ENCODE results near the gene TRAPPC6A.

TRAPPC6A gene

GRCh38 chr19:45140533-45140932 is 37.5 kb downstream of the TRAPPC6A start:
- intact Hi-C loops (cut with DNase I): no loop called here
- no peak for DNase-seq

DNA sequence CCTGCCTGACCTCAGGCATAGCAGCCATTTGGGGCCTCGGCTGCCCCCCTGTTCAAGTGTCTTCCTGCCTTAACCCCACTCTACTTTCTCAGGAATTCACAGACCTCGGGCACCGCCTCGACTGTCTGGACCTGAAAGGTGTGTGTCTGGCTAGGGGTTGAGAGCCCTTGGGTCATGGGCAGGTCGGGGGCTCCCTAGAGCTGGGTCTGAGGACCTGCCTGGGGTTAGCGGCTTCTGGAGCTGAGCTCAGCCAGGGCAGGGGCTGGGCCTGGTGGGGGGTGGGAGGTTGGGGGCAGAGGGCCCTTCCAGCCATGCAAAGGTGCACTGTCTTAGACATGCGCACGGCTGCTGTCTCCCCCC is 37.9 kb downstream of the TRAPPC6A start:
- DNase-seq: no peak
- intact Hi-C loops (cut with DNase I): no loop called here

DNA sequence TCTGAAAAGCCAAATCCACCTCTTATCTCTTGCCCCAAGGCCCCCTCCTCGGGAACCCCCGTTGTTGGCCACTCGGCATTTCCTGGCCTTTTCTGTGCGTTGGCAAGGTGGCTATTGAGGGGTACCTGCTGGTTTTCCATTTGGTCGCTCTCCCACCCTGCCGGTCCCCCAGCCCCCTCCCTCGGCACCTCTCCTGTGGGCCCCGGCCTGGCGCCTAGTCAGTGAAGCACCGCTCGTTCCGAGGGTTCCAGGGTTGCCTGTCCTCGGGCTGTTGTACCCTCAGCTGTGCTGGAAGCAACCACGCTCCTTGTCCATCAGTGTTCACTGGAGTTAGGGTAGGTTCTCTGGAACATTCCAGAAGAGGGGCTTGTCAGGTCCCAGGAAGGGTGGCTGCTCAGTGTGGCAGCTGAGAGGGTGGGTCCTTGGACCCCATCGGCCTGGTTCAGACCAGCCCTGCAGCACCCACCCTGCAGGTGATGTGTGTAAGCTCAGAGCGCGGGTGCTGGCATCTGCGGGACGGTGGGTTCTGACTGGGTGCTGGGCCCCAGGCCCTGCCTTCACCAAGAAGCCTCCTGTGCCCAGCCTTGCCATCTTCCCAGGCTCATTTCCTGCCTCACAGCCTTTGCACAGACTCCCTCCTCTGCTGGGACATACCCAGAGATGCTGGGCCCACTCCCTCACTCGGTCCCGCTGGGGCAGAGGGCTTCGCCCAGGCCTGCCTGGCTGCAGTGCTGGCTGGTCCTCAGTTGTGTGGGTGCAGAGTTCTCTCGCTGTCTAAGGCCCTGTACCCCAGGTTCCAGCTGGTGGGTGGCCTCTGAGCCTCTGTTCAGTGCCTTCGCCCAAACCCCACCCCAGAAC is 38.5 kb downstream of the TRAPPC6A start:
- no peak for DNase-seq
- intact Hi-C loops (cut with DNase I): no loop called here

DNA sequence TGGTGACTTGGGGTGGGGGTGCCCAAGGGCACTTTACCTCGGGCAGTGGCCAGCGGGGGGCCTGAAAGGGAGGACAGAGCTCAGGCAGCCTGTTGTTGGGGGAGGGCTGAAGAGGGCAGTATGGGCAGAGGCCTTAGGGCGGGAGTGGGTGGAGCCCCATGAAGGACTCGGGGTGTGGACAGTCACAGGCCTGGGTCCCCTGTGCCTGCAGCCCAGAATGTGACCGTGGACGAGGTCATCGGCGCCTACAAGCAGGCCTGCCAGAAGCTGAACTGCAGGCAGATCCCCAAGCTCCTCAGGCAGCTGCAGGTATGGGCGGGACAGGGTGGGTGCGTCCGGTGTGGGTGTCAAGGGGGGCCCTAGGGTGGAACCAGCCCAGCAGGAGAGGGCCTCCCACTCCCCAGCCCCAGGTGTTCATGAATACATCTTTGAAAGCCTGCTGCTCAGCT is 39.7 kb downstream of the TRAPPC6A start:
- peak in 17 of 42 donors; percentile 26 to 77 (median 42) for DNase-seq
- intact Hi-C loops (cut with DNase I): no loop called here

DNA sequence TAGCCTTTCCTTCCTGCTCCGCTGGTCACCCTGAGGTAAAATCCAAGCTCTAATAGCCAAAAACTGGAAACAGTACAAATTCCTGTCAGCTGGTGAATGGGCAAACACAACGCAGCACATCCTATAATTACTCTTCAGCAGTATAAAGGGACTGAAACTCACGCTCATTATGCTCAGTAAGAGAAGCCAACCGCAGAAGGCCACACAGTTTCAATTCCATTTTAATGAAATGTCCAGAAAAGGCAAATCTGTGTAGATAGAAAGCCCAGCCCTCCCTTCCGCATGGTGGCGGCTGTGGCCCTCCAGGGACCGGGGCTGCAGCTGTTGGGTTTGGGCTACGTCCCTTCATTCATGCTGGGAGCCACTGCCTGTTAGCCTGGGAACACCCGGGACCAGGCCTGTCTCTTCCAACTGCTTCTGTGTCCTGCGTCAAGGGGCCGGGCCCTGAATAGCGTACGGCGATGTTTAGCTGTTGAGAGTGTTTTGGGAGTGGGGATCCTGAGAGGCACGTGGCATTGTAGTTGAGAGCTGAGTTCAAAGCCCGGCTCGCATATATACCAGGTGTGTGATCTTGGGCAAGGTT is 40.8 kb downstream of the TRAPPC6A start:
- intact Hi-C loops (cut with DNase I): no loop called here
- peak in 27 of 42 donors; percentile 22 to 76 (median 46) for DNase-seq

DNA sequence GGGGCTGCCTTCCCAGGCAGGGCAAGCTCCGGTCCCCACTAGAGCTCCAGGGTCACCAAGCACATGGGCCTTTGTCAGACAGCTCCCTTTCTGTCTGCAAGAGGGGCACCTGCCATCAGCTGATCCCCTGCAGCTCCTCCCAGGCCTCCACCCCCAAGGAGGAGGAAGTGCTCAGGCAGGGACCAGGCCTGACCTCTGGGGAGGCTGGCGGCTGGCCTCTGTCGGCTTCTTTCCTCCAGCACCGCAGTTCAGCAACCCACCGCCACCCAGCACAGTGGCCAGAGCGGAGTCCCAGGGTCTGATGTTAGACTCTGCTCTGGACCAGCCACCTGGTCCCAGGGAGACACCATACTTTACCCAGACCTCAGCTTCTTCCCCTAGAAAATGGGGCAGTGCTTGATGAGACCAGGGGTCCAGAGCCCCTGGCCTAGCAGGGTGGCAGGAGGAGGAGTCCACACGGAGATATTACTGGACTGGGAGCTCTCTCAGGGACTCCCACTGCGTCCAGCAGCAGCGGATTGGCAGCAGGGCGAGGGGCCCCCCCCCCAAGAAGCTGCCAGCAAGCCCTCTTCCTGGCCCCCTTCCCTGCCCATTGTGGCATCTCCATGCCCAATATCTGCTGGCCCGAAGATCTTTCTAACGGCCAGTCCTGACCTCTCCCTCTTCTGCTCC is 41.4 kb downstream of the TRAPPC6A start:
- intact Hi-C loops (cut with DNase I): no loop called here
- no peak for DNase-seq

GRCh38 chr19:45135176-45135885 is 42.7 kb downstream of the TRAPPC6A start:
- intact Hi-C loops (cut with DNase I): no loop called here
- DNase-seq: no peak

DNA sequence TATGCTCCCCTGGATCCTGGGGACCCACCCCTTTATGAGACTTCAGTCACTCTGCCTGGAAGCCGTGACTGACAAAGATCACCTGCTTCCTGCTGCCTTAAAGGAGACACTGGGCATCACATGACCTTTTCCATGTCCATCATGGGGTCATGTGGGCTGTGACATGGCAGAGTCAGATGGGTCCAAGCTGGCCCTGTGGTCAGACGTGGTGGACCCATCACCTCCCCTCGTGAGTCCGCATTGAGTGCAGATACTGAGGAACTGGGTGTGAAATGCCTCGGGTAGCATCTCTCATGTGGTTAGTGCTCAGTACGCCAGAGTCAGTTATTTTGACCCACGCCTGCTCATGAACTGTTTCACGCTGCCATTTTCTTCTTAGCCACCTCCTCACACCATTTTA is 44.4 kb downstream of the TRAPPC6A start:
- intact Hi-C loops (cut with DNase I): no loop called here
- no peak for DNase-seq

- intact Hi-C loops (cut with DNase I): no loop called here
Observed at GRCh38 chr19:45130888-45131615, 47.0 kb downstream of the TRAPPC6A start.

GRCh38 chr19:45130236-45130635 is 47.8 kb downstream of the TRAPPC6A start:
- intact Hi-C loops (cut with DNase I): no loop called here
- no peak for DNase-seq

More at GRCh38 chr19:45130888-45131615, 47.0 kb downstream of the TRAPPC6A start:
- DNase-seq: peak; percentile 53 to 95 (median 82)

GRCh38 chr19:45128806-45129205 is 49.2 kb downstream of the TRAPPC6A start:
- intact Hi-C loops (cut with DNase I): no loop called here
- no peak for DNase-seq

DNA sequence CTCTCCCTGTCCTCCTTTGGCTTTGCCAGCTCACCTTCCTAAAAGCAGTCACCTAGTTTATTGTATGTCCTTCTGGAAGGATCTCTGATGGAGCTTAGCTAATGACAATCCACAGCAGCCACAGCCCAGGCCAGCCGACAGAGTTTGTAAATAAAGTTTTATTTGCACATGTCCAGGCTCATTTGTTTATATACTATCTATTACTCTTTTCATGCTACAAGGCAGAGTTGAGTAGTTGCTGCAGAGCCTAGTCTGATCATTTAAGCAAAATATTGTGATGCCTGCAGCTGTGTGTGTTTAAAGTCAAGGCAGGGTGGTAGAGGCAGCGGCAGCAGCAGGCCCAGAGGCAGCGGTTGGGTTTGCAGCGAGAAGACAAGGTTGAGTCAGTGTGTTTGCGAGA is 49.9 kb downstream of the TRAPPC6A start:
- intact Hi-C loops (cut with DNase I): no loop called here
- DNase-seq: no peak

- intact Hi-C loops (cut with DNase I): no loop called here
- no peak for DNase-seq
Observed at GRCh38 chr19:45126654-45127053, 51.4 kb downstream of the TRAPPC6A start.

- DNase-seq: peak in 41 of 42 donors; percentile 29 to 87 (median 62)
- intact Hi-C loops (cut with DNase I): no loop called here
Observed at GRCh38 chr19:45125975-45126493, 52.0 kb downstream of the TRAPPC6A start.

DNA sequence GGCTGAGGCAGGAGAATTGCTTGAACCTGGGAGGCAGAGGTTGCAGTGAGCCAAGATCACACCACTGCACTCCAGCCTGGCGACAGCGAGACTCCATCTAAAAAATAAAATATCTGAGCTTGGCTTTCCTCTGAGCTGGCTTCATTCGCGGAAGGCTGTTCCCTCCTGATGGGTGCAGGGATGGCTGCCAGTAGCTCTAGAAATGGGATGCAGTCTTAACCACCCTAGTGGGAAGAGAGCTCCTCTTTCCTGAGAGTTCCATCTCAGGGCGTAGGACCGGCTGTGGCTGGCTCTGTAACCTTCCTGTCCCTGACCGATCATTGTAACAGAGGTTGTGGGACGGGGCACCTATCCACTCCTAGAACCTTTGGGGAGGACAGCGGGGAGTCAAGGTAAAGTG is 52.7 kb downstream of the TRAPPC6A start:
- no peak for DNase-seq
- intact Hi-C loops (cut with DNase I): no loop called here

GRCh38 chr19:45124021-45124420 is 54.0 kb downstream of the TRAPPC6A start:
- DNase-seq: no peak
- intact Hi-C loops (cut with DNase I): no loop called here

- DNase-seq: no peak
- intact Hi-C loops (cut with DNase I): no loop called here
Observed at GRCh38 chr19:45123440-45123850, 54.6 kb downstream of the TRAPPC6A start.

DNA sequence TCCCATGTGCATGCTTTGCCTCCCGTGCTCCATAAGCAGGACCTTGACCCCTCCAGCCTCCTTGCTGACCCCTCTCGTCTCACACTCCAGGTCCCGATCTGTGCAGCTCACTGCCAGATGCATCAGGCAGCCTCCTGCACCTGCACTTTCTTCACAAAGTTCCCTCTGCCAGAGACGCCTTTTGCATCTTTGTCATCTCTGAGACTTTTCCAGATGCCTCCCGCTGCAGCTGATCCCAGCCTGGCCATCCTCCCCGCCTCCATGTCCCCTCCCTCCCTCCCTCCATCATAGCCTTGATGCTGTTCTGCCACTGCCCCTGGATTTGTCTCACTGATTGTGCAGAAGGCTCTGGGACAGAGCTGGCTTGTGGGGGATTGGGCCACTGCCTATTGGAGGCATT is 55.2 kb downstream of the TRAPPC6A start:
- intact Hi-C loops (cut with DNase I): no loop called here
- DNase-seq: no peak

All from head of caudate nucleus (tissue), 42 donors.